Choroid plexus epithelial cell (primary cell): ENCODE data around the gene PTPRB.

Experiments used
- DNase-seq: peaks from one replicate; pipeline ENCODE4 v3.0.0-alpha.2; 2010; ENCODE audit warnings: low read depth
- H3K4me3 ChIP-seq: 2 replicates; pipeline ENCODE4 v1.5.1; 2011; ENCODE audit warnings: low read depth, mild to moderate bottlenecking, control low read depth, low read length, moderate library complexity
- TF ChIP-seq, protein P1 (sequence below): conservative IDR thresholded peaks from 2 replicates; pipeline ENCODE4 v1.5.1; 2011; ENCODE audit warnings: low read depth, mild to moderate bottlenecking, control low read depth, inconsistent platforms, low read length, moderate library complexity

Gene PTPRB

DNA sequence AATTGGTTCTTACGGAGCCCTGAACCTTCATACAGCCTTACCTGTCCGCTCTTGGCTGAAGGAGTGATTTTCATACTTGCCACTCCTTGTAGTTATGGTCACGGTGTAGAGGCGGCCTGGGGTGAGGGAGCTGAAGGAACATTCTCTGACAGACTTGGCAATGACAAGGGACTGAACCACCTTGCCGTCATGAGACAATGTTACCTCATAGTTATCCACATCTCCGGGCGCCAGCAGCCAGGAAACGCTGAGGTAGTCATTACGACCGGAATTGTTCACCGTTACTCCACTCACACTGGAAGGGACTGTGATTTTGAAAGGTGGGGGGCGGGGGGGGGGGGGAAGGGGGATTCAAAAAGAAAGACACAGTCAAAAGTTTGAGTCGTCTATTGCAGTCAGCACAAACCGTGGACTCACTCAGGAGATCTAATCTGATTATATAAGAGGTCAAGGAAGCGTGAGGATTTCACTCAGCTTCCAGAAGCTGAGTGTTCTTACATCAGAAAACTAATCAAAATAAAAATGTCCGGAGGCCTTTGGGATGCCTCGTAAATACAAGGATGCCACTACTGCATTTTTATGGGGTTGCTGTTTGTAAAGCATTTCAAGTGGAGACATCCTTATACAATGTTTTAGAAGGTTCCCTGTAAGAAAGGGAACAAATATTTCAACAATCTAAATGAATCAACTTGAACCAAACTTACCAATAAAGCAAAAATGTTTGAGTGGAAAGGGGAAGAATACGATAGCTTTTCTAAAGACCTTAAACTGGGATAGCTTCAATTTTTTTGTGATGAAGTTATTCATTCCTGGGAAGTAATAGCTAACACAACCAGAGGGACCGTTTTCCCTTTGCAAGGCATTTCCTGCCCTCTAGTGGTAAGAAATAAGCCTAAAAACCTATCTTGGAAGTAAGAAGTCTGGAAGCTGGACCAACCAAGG, 60.6 kb downstream of the PTPRB start:
- peak; percentile 92 for DNase-seq
- TF ChIP-seq, protein P1, sequence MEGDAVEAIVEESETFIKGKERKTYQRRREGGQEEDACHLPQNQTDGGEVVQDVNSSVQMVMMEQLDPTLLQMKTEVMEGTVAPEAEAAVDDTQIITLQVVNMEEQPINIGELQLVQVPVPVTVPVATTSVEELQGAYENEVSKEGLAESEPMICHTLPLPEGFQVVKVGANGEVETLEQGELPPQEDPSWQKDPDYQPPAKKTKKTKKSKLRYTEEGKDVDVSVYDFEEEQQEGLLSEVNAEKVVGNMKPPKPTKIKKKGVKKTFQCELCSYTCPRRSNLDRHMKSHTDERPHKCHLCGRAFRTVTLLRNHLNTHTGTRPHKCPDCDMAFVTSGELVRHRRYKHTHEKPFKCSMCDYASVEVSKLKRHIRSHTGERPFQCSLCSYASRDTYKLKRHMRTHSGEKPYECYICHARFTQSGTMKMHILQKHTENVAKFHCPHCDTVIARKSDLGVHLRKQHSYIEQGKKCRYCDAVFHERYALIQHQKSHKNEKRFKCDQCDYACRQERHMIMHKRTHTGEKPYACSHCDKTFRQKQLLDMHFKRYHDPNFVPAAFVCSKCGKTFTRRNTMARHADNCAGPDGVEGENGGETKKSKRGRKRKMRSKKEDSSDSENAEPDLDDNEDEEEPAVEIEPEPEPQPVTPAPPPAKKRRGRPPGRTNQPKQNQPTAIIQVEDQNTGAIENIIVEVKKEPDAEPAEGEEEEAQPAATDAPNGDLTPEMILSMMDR = peak; percentile 85
- H3K4me3 ChIP-seq = no peak overlapping the region

- no peak overlapping the region for H3K4me3 ChIP-seq
- no peak for DNase-seq
- TF ChIP-seq, protein P1 = no peak
Measured at GRCh38 chr12:70571705-70572268, 65.4 kb downstream of the PTPRB start.

GRCh38 chr12:70571029-70571428, 66.2 kb downstream of the PTPRB start:
- TF ChIP-seq, protein P1 = no peak
- H3K4me3 ChIP-seq = no peak overlapping the region

DNA sequence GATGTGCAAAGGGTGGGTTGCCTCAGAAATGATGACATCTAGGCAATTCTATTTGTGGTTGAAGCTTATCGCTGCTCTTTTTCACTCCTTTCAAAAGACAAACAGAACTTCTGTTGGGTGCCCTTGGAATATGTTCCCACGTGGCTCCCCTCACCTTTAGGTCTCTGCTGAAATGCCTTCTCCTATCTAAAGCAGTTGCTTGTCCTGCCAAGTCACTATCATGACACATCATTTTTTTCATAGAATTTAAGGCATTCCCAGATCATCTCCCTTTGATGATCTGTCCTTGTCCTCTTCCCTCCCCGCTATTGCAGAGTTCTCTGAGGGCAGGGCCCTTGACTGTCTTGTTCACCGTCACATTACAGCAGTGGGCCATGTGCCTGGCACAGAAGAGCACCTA, 75.7 kb downstream of the PTPRB start:
- H3K4me3 ChIP-seq = no peak overlapping the region
- DNase-seq = no peak
- TF ChIP-seq, protein P1 = no peak

More at GRCh38 chr12:70571029-70571428, 66.2 kb downstream of the PTPRB start:
- no peak for DNase-seq

GRCh38 chr12:70560671-70561070, 76.6 kb downstream of the PTPRB start:
- H3K4me3 ChIP-seq = no peak overlapping the region
- TF ChIP-seq, protein P1 = no peak
- no peak for DNase-seq

DNA sequence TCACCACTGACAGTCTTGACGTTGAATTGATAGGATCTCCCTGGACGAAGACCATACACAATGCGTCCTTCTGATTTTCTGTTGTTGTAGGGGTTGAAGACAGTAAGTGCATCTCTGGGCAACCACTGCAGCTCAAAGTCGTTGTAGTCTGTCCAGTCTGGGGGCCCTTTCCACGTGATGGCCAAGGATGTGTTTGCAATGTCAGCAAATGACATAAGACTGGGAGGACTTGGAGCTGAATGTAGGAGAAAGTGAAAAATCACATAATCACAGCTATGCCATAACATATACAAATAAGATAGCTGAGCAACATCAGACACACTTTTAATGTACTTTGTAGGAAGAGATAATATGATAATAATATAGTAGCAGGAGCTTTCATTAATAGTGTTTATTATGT, 77.8 kb downstream of the PTPRB start:
- TF ChIP-seq, protein P1 = no peak
- H3K4me3 ChIP-seq = no peak overlapping the region
- DNase-seq = no peak
